HG03432 (cell line): ENCODE data around the gene PMF1.

ENCODE experiments used
- ATAC-seq: cut with Tn5 transposase; IDR thresholded peaks from one replicate; pipeline ENCODE4 v1.9.1; 2021; ENCODE audit warnings: mild to moderate bottlenecking, moderate library complexity; ENCODE audit not compliant: unreplicated experiment

The PMF1 gene

DNA sequence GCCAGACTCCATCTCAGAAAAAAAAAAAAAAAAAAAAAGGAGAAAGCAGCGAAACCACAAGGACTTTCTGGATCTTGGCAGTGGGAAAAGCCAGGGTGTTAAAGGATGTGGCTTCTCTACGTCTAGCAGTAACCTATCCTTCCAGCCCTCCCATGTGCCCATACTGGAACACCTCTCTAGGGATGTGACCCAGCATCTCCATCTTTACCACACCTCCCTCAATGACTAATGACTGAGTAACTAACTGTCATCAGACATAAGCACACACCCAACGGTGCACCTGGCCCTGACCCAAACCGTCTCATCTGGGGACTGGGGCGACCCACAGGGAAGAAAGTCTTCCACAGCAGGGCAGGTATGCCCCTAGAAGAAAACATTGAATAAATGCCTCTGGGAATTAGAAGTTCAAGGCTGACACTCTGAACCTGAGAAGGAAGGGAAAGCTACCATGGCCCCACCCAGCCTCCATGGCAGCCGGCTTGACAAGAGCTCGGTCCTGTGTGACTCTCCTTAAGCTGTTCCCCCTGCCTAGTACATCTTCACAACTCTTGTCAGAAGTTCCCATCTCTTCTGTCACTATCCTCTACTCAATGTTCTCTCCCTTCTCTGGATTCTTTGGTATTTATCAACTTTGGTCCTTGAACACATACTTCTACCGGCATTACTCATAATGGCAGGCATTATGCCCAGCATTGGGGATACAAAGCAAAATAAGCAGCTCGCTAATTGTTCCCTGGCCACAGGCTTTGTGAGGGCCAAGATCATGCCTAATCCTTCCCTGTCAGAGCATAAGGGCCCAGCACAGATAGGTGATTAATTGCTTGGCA lies 49.9 kb downstream of the PMF1 start:
- no peak for ATAC-seq

DNA sequence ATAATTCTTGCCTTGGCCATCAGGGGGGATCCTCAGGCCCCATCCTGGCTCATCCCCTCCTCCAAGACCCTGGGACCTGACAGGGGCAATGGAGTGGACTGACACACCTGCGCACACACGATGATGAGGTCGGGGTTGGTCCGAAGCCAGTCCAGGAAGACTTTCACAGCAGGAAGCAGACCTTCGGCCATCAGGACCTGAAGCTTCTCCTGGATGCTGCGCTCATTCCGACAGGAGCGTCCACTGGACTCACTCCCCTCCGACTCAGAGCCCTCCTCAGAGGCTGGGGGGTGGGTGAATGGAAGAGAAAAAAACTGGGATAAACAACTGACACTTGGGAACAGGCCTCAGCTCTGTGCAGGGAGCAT lies 50.5 kb downstream of the PMF1 start:
- ATAC-seq, result no peak

DNA sequence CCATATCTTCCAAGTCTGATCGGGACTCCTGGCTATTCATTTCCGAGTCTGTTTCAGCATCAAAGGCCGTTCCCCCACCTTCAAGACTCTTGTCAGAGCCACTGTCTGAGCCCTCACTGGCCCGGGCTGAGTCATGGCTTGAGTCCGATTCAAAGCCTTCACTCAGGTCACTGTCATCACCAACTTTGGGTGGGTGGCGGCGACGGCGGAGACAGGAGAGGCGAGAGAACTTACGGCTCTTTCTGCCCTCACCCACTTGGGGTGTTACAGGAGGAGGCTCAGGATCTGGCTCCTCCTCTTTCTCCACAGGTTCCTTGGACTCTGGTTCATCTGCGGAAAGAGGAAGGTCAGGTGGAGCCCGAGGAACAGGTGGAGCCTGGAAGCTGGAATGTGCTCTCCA lies 53.2 kb downstream of the PMF1 start:
- no peak for ATAC-seq

DNA sequence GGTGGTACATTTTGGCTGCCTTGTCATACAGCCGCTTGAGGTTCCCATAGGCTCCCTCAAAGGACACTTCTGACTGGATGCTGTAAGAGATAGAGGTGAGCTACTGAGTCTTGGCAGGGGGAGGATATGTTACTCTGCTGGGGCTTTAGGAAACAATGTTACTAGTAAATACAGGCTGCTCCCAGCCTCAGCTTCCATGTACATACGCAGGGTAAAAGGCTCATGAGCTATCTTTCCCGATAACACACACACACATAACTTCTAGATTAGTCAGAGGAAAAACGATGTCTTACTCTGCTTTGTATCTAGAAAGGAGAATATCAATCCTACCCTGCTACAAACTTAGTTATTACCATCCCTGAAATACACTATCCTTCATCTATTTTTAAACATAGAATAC lies 55.5 kb downstream of the PMF1 start:
- no peak for ATAC-seq

DNA sequence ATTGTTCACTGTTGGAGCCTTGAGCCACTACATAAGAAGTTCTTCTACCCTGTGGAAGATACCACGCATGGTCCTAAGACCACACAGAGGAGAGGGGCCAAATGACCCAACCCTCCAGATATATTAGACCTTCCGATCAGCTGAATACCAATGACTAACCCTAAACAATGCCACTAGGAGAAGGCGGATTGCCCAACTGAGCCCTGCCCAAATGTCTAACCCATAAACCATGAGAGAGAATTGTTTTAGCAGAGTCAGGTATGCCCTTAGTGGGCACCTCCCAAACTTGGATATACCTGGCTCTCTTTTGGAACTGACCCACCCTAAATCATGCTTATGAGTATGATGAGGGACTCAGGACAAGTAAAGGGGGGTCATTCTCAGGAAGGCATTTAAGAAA lies 57.5 kb downstream of the PMF1 start:
- ATAC-seq, result no peak

DNA sequence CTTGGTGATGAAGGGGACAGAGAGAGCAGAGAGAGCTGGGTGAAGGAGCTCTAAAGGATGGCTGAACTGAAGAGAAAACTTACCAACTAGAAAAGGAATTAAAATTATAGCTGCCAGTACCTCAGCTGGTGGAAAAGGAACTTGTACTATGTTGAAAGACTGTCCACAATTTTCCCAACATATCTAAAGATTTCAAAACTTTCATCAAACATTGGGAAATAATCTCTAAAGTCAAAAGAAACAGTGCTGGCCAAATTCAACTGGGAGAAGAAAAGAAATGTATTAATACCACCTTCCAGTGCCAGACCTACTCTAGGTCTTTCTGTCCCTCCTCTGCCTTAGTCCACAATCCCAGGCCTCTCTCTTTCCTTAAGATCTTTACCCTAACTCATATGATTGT lies 63.7 kb downstream of the PMF1 start:
- ATAC-seq, result no peak

DNA sequence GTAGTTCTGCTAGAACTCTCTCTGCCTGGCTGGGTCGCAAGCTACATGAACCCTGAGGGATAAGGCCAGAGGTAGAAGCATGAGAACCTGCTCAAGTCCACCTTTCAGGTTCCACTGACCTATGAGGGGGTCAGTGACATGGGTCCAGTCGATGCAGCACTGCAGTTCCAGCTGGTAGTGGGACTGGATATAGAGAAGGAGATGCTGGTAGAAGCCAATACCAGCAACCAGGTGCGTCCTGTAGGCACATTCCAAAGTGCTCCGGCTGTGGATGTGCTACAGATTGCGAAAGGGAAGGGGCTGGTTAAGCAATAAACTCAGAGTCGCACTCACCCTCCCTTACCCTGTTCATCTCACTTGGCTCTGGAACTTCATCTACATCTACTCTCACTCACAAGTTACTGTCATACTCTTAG lies 64.2 kb downstream of the PMF1 start:
- ATAC-seq, result no peak

DNA sequence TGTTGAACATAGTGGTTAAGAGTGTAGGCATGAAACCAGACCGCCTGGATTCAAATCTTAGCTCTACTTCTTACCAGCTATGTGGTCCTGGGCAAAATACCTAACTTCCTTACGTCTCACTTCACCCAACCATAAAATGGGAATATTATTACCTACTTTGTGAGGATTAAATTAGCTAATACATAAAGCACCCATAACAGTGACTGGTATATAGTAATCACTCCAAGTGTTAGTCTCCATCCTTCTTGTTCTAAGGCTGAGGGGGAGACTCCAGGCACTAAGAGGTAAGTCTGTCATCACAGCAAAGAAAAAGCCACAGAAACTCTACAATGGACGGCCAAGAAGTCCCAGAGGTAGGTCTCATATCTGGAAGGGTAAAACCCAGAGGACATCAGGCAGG lies 67.0 kb downstream of the PMF1 start:
- no peak for ATAC-seq

DNA sequence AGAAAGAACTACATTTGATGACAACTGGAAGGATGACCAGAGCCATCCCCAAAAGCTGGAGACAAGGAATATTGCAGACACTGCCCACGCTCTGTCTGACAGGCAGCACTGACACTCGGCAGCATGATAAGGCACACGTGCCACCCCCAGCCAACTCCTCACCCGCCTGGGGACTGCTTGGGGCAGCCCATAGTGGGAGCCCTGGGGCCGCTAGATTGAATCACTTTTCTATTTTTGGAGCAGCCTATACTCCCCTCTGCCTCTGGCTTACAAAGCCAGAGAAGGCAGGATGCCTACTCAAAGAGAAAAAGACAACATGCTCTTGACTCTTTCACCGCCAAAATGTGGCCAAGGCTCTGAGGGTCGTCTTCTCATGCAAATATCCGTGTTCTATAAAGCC lies 68.5 kb downstream of the PMF1 start:
- peak; percentile 42 for ATAC-seq

DNA sequence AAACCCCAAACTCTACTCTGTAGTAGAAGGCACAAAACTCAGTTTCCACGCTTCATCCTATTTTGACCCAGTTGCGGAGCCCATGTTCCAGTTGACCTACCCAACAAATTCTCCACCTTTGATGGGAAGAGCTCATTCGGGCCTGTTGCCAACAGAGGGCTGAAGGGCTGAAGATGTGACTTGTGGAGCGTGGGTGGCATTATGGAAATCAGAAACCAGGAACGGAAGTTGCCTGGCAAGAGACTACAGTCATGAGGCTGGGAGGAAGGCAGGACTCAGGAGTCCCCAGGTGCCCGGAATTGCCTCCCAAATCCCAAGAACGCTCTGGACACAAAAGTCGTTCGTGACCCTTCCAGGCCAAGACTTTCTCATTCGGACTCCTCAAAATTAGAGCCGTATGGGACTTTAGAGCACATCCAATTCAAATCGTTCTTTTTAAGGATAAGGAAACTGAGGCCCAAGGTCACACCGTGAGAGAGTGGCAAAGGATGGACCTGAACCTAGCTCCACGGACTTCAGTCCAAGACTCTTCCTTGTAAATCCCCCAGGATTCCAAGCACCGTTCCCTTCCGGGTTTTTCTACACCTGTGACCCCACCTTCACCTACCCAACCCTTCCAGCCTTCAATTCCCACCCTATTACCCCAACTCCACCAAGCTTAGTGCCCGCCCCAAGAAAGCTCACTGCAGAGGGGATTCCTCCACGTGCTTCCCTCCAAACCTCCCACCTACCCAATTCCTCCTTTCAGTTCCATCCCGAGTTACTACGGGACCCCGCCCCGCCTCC lies 69.1 kb downstream of the PMF1 start:
- peak; percentile 19 for ATAC-seq

DNA sequence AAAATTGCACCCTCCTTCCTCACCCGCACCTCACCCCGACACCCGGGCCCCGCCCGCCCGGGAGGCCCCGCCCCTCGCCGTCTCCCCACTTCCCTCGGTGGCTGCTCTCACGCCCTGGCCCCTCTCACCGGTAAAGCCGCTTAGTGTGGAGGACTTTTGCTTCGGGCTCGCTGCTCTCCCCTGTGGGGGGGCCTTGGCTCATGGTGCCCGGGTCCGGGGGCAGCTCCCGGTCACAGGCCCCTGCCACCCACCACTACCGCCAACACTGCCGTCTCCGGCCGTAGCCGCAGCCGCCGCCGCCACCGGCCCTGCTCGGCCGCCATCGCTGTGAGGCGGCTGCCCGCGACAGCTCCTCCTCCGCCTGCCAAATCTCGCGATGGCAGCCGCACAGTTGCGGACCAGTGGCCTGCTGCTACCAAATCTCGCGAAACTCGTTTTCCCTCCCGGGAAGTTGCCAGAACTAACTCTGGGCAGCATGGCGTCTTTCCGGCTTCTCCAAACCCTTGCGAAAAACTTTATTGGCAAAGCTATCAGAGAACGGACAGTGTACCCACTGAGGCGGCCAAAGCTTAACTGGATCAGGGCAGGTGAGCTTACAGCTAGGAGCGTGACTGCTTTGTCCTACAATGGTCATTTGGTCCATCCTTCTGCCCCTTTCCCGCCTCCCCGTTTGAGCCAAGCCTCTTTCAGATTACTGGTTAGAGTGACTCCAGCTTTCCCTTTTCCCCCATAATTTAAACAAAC lies 69.8 kb downstream of the PMF1 start, which contains the start of gene SMG5:
SMG5 (minus strand) TSS at position 347 of the 744 bp plus-strand sequence; CDS start at position 202, 145 bp downstream.
- ATAC-seq, result peak; percentile 79

DNA sequence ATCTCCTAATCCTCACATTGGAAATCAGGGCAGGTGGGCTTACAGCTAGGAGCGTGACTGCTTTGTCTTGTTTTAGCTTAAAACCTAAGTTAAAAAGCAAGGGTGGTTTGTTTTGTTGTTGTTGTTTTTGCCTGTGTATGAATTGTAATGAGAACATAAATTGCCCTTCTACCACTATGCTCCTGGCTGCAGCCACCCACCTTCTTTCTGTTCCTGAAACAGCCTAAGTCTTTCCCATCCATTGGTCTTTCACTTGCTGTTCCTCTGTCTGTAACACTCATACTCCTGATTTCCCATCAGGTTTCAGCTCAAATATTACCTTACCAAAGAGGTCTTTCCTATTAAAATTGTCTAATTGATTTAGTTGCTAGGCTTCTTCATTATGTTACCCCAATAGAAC lies 70.7 kb downstream of the PMF1 start:
- ATAC-seq, result no peak

DNA sequence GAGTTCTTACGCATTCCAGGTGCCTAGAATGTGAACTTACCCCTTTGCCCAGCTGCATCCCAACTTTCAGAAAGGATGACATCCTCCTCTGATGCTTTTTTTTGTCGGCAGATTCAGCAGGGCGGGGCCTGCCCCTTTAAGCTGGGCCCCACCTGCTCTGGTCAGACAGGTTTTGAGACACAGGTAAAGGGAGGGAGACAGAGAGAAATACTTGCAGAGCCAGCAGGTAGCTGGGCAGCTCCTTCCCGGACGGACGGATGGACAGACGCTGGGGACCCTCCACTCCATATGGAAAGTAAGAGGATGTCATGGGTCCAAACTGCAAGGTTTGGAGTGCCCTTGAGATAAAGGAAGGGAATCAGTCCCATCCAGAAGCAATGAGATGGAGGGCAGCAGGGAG lies 71.3 kb downstream of the PMF1 start, which contains the start of gene TMEM79:
TMEM79 (plus strand) TSS at position 214 of the 400 bp plus-strand sequence. CDS start 902 bp downstream, outside the sequence.
- no peak for ATAC-seq

DNA sequence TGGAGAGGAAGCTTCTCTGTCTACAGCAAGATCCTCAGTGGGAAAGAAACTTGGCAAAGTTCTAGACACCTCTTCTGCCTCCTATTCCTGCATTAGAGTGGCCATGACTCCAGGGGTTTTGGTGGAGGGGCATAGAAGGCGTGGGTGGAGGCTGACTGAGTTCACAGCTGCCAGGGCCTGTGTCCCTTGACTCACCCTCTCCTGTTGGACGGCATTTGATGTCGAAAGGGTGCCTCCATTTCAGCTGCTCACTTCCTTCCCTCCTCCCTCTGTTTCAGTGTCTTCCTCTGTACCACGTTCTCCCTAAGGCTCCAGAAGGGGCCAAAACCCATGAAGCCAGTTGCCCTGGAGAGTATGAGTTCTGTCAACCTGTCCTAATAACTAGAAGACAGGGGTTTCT lies 72.0 kb downstream of the PMF1 start:
- no peak for ATAC-seq

DNA sequence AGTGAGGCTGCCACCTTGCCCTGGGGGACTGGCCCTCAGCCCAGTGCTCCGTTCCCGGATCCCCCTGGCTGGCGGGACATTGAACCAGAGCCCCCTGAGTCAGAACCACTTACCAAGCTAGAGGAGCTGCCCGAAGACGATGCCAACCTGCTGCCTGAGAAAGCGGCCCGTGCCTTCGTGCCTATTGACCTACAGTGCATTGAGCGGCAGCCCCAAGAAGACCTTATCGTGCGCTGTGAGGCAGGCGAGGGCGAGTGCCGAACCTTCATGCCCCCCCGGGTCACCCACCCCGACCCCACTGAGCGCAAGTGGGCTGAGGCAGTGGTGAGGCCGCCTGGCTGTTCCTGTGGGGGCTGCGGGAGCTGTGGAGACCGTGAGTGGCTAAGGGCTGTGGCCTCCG lies 72.6 kb downstream of the PMF1 start:
- ATAC-seq, result no peak

DNA sequence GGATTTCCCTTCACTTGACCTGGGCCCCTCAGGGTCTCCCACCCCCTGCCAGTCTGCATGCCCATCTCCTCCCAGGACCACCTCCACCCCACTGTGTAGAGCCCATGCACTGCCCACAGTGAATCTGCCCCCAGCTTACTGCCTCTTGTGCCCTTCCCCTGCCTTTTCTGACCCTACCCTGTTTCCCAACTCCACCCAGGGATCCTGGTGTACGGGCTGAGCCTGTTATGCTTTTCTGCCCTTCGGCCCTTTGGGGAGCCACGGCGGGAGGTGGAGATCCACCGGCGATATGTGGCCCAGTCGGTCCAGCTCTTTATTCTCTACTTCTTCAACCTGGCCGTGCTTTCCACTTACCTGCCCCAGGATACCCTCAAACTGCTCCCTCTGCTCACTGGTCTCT lies 73.3 kb downstream of the PMF1 start:
- ATAC-seq, result no peak
